HEK293T (cell line): Measurements from ENCODE around the gene MAU2.

Experiments used
- ARNT ChIP-seq: fragments of 450-650 bp; IDR thresholded peaks from 2 replicates; pipeline ENCODE4 v1.6.1; 2017; ENCODE audit warnings: mild to moderate bottlenecking
- BHLHE40 ChIP-seq: fragments of 450-650 bp; IDR thresholded peaks from 2 replicates; pipeline ENCODE4 v1.6.1; 2016; ENCODE audit warnings: mild to moderate bottlenecking, moderate library complexity, borderline replicate concordance
- ELF4 ChIP-seq: fragments of 450-650 bp; IDR thresholded peaks from 2 replicates; pipeline ENCODE4 v1.6.1; 2017; ENCODE audit warnings: antibody characterized with exemption
- FOXA1 ChIP-seq: fragments of 450-650 bp; IDR thresholded peaks from 2 replicates; pipeline ENCODE4 v1.6.1; 2016; ENCODE audit warnings: mild to moderate bottlenecking
- FOXM1 ChIP-seq: fragments of 450-650 bp; IDR thresholded peaks from 2 replicates; pipeline ENCODE4 v1.6.1; 2017; ENCODE audit warnings: mild to moderate bottlenecking, borderline replicate concordance
- LEF1 ChIP-seq: fragments of 450-650 bp; IDR thresholded peaks from 2 replicates; pipeline ENCODE4 v1.6.1; 2017; ENCODE audit warnings: mild to moderate bottlenecking, borderline replicate concordance
- NFRKB ChIP-seq: fragments of 450-650 bp; IDR thresholded peaks from 2 replicates; pipeline ENCODE4 v1.6.1; 2016; ENCODE audit warnings: mild to moderate bottlenecking, moderate library complexity
- SP1 ChIP-seq: fragments of 450-650 bp; IDR thresholded peaks from 2 replicates; pipeline ENCODE4 v1.6.1; 2017
- TARDBP ChIP-seq: fragments of 450-650 bp; IDR thresholded peaks from 2 replicates; pipeline ENCODE4 v1.6.1; 2016
- ZNF384 ChIP-seq: fragments of 450-650 bp; IDR thresholded peaks from 2 replicates; pipeline ENCODE4 v1.6.1; 2016

- TF ChIP-seq ZNF384, result no peak
- TF ChIP-seq BHLHE40, result no peak
- TF ChIP-seq ARNT, result no peak
- no peak for TF ChIP-seq ELF4
- no peak for TF ChIP-seq TARDBP
- no peak for TF ChIP-seq SP1
- no peak for TF ChIP-seq FOXM1
- TF ChIP-seq NFRKB, result no peak
- TF ChIP-seq LEF1, result no peak
- no peak for TF ChIP-seq FOXA1
These were observed 40.5 kb downstream of the MAU2 start for GRCh38 chr19:19361075-19361594.
